Neuronal stem cell (in vitro differentiated cells): ENCODE results near the gene AGBL3.
"Not testable (repeated sequence)": the region's sequence is repeated elsewhere in the genome, so short reads cannot be mapped to it uniquely, and the experiment has no call there.

Experiments
- DNase-seq: peaks from one replicate; pipeline ENCODE4 v3.0.0-alpha.2; 2013; ENCODE audit warnings: low spot score
- H2AFZ ChIP-seq: one replicate; pipeline ENCODE4 v1.6.1; 2013; ENCODE audit warnings: mild to moderate bottlenecking, low read length, inconsistent platforms
- H2AK5ac ChIP-seq: 2 replicates; pipeline ENCODE4 v1.6.1; 2013; ENCODE audit warnings: low read depth, mild to moderate bottlenecking, inconsistent platforms, low read length, moderate library complexity, mixed read lengths
- H2BK120ac ChIP-seq: 2 replicates; pipeline ENCODE4 v1.6.1; 2013; ENCODE audit warnings: low read depth, mild to moderate bottlenecking, inconsistent platforms, low read length, moderate library complexity, mixed read lengths
- H2BK12ac ChIP-seq: one replicate; pipeline ENCODE4 v1.6.1; 2013; ENCODE audit warnings: low read length, inconsistent platforms
- H2BK15ac ChIP-seq: 2 replicates; pipeline ENCODE4 v1.6.1; 2013; ENCODE audit warnings: mild to moderate bottlenecking, low read length, inconsistent platforms, mixed read lengths
- H2BK5ac ChIP-seq: one replicate; pipeline ENCODE4 v1.6.1; 2013; ENCODE audit warnings: inconsistent platforms, mild to moderate bottlenecking, low read length, moderate library complexity
- H3K14ac ChIP-seq: one replicate; pipeline ENCODE4 v1.6.1; 2013; ENCODE audit warnings: low read length, inconsistent platforms
- H3K18ac ChIP-seq: 2 replicates; pipeline ENCODE4 v1.6.1; 2013; ENCODE audit warnings: low read length, inconsistent platforms
- H3K23ac ChIP-seq: 2 replicates; pipeline ENCODE4 v1.6.1; 2013; ENCODE audit warnings: low read depth, mild to moderate bottlenecking, mixed read lengths, low read length, inconsistent platforms; ENCODE audit not compliant: poor library complexity
- H3K27ac ChIP-seq: replicated peaks from 3 replicates; pipeline ENCODE4 v1.5.1; 2013; ENCODE audit warnings: low read length, inconsistent platforms
- H3K27me3 ChIP-seq, 3 experiments: 2 replicates each; pipeline ENCODE4 v1.6.1; 2013; ENCODE audit warnings: low read length in 3 of 3, mild to moderate bottlenecking in 2 of 3, inconsistent platforms in 1 of 3, low read depth in 1 of 3, mixed read lengths in 1 of 3, moderate library complexity in 1 of 3; ENCODE audit not compliant: control insufficient read depth in 3 of 3, insufficient read depth in 3 of 3
- H3K36me3 ChIP-seq, 2 donors: replicated peaks in 1 of 2; 2 replicates each; pipeline ENCODE4 v1.6.1; 2013; ENCODE audit warnings: low read length in 2 of 2; ENCODE audit not compliant: control insufficient read depth in 2 of 2, insufficient read depth in 2 of 2
- H3K4ac ChIP-seq: 2 replicates; pipeline ENCODE4 v1.6.1; 2013; ENCODE audit warnings: inconsistent platforms, mild to moderate bottlenecking, low read length, moderate library complexity
- H3K4me1 ChIP-seq, 2 donors: 1 replicate in 1 of 2; 2 replicates in 1 of 2; pipeline ENCODE4 v1.6.1; 2013; ENCODE audit warnings: low read length in 2 of 2, low read depth in 1 of 2; ENCODE audit not compliant: control insufficient read depth in 2 of 2, insufficient read depth in 1 of 2
- H3K4me2 ChIP-seq: one replicate; pipeline ENCODE4 v1.6.1; 2013; ENCODE audit warnings: mild to moderate bottlenecking, low read length, inconsistent platforms; ENCODE audit not compliant: insufficient read depth, poor library complexity, severe bottlenecking
- H3K4me3 ChIP-seq, 2 donors: 2 replicates each; pipeline ENCODE4 v1.5.1; 2013; ENCODE audit warnings: low read length in 2 of 2, mild to moderate bottlenecking in 2 of 2, inconsistent platforms in 1 of 2, moderate library complexity in 1 of 2
- H3K79me1 ChIP-seq: one replicate; pipeline ENCODE4 v1.6.1; 2013; ENCODE audit warnings: low read depth, mild to moderate bottlenecking, inconsistent platforms, low read length, moderate library complexity
- H3K9ac ChIP-seq: one replicate; pipeline ENCODE4 v1.6.1; 2013; ENCODE audit warnings: mild to moderate bottlenecking, low read depth, low read length, inconsistent platforms; ENCODE audit not compliant: poor library complexity
- H3K9me3 ChIP-seq, 2 donors: replicated peaks in 1 of 2; 2 replicates each; pipeline versions ENCODE3 to v1.6.1; 2013; ENCODE audit warnings: low read length in 2 of 2, mild to moderate bottlenecking in 2 of 2, inconsistent platforms in 1 of 2, low read depth in 1 of 2, mixed read lengths in 1 of 2, moderate library complexity in 1 of 2; ENCODE audit not compliant: control insufficient read depth in 2 of 2, insufficient read depth in 1 of 2
- H4K8ac ChIP-seq: one replicate; pipeline ENCODE4 v1.6.1; 2013; ENCODE audit warnings: low read depth, mild to moderate bottlenecking, inconsistent platforms, low read length, moderate library complexity
- H4K91ac ChIP-seq: one replicate; pipeline ENCODE4 v1.6.1; 2013; ENCODE audit warnings: low read length, low read depth, mild to moderate bottlenecking, inconsistent platforms; ENCODE audit not compliant: poor library complexity
- WGBS, 2 donors: extraction: QIAGEN DNeasy Blood & Tissue Kit; methylation state at CpG; one replicate each; pipeline ENCODE4 v1.1.7; 2013; ENCODE audit warnings: missing lambda C conversion rate in 2 of 2, mixed read lengths in 1 of 2; ENCODE audit not compliant: insufficient read length in 2 of 2, insufficient replicate concordance in 1 of 2; ENCODE audit errors: extremely low coverage in 2 of 2; 5-methylcytosine and 5-hydroxymethylcytosine counted together

The AGBL3 gene

DNA sequence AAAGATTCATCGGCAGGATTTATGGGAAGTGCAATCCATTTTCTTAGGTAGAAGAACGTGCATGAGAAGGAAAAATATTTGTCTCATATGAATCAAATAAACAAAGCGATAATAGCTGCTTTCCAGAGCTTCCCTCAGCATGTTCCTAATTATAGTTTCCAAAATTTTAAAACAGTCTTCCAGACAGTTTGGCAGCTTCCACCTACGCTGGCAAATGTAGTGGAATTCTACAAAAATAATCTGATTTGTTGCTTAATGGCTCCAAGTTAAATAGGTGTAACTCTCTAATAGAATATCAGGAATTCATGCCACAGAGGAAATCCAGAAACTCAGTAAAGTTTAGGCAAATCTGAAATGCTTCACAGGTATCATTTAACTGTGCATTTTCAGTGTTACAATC lies 23.3 kb upstream of the AGBL3 start:
- H3K4me3 ChIP-seq, result no peak overlapping the region
- H3K9me3 ChIP-seq, result no peaks in the 10 kb centered on the region
- no peak overlapping the region for H3K23ac ChIP-seq
- no peak overlapping the region for H2BK12ac ChIP-seq
- no peak overlapping the region for H3K27ac ChIP-seq
- H2BK120ac ChIP-seq, result no peak overlapping the region
- H2BK5ac ChIP-seq, result no peak overlapping the region
- no peaks in the 10 kb centered on the region for H3K27me3 ChIP-seq
- H2BK15ac ChIP-seq, result no peak overlapping the region
- no CpG with 5 or more reads among the region's 4 CpGs for WGBS, 2 donors
- no peak overlapping the region for H2AFZ ChIP-seq
- H4K91ac ChIP-seq, result no peak overlapping the region
- no peak for DNase-seq
- no peak overlapping the region for H2AK5ac ChIP-seq
- H3K18ac ChIP-seq, result no peak overlapping the region
- H3K4me1 ChIP-seq, result no peaks in the 10 kb centered on the region
- peaks cover 31 to 89% of the 10 kb centered on the region in 2 donors for H3K36me3 ChIP-seq
- no peak overlapping the region for H3K14ac ChIP-seq
- H3K4ac ChIP-seq, result no peak overlapping the region
- no peak overlapping the region for H3K9ac ChIP-seq
- no peaks in the 10 kb centered on the region for H3K79me1 ChIP-seq
- no peak overlapping the region for H4K8ac ChIP-seq
- H3K4me2 ChIP-seq, result no peak overlapping the region

DNA sequence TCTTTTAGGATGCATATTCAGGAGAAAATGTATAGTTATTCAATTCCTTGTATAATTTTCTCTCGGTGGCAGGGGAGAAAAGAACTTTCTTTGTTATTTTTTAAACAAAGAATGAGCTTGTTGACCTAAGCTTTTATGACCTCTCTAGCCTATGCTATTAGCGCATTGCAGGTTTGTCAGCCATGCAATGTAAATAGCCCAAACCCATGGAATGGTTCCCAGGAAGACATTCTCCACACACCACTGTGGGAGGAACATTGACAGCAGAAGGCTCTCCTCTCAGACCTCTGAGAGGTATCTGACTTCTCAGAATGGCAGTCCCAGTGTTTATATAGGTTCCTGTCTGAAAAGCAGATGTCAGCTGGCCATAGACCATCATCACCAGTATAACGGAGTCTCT lies 19.6 kb upstream of the AGBL3 start:
- no peak overlapping the region for H3K14ac ChIP-seq
- no peak for DNase-seq
- H3K4me2 ChIP-seq, result no peak overlapping the region
- no peak overlapping the region for H3K23ac ChIP-seq
- H3K18ac ChIP-seq, result no peak overlapping the region
- no peak overlapping the region for H3K4ac ChIP-seq
- peaks cover 20 to 68% of the 10 kb centered on the region in 2 donors for H3K36me3 ChIP-seq
- H4K91ac ChIP-seq, result no peak overlapping the region
- H3K9me3 ChIP-seq, result no peaks in the 10 kb centered on the region
- no peaks in the 10 kb centered on the region for H3K4me1 ChIP-seq
- no peak overlapping the region for H2BK12ac ChIP-seq
- H2AK5ac ChIP-seq, result no peak overlapping the region
- no peak overlapping the region for H3K9ac ChIP-seq
- no peak overlapping the region for H2BK15ac ChIP-seq
- H2BK120ac ChIP-seq, result no peak overlapping the region
- no peaks in the 10 kb centered on the region for H3K79me1 ChIP-seq
- no peak overlapping the region for H2AFZ ChIP-seq
- H3K4me3 ChIP-seq, result no peak overlapping the region
- no peak overlapping the region for H3K27ac ChIP-seq
- no CpG with 5 or more reads among the region's 3 CpGs for WGBS, 2 donors
- H2BK5ac ChIP-seq, result no peak overlapping the region
- no peak overlapping the region for H4K8ac ChIP-seq
- H3K27me3 ChIP-seq, result no peaks in the 10 kb centered on the region

DNA sequence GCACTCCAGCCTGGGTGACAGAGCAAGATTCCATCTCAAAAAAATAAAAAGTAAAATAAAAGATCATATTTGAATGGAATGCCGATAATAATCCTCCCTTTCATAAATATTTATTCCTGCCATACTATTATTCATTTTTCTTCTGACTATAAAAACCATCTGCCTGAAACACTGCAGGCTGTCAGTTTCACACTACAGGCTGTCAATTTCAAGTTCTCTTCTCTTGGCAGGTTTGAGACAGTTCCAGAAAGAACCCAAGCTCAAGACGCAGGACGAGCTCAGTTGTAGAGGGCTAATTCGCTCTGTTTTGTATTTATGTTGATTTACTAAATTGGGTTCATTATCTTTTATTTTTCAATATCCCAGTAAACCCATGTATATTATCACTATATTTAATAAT lies 18.2 kb upstream of the AGBL3 start:
- Histone ChIP-seq H3K79me1 (no peaks in the 10 kb centered on the region), H3K4ac (no peak overlapping the region), H2AK5ac (no peak overlapping the region), H3K23ac (no peak overlapping the region), H3K9me3 (no peaks in the 10 kb centered on the region), H3K4me3 (no peak overlapping the region), H3K27me3 (no peaks in the 10 kb centered on the region), H2BK5ac (no peak overlapping the region), H2AFZ (no peak overlapping the region), H3K4me2 (no peak overlapping the region), H3K4me1 (no peaks in the 10 kb centered on the region), H3K14ac (no peak overlapping the region), H3K27ac (no peak overlapping the region), H3K18ac (no peak overlapping the region), H3K9ac (no peak overlapping the region), H2BK12ac (no peak overlapping the region), H2BK120ac (no peak overlapping the region), H3K36me3 (peaks cover 20 to 54% of the 10 kb centered on the region in 2 donors), H4K8ac (no peak overlapping the region), H4K91ac (no peak overlapping the region), H2BK15ac (no peak overlapping the region)
- WGBS, 2 donors, result no CpG with 5 or more reads among the region's 4 CpGs
- DNase-seq, result no peak

DNA sequence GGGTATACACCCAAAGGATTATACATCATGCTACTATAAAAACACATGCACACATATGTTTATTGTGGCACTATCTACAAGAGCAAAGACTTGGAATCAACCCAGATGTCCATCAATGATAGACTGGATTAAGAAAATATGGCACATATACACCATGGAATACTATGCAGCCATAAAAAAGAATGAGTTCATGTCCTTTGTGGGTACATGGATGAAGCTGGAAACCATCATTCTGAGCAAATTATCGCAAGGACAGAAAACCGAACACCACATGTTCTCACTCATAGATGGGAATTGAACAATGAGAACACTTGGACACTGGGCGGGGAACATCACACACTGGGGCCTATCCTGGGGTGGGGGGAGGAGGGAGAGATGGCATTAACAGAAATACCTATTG lies 4.7 kb upstream of the AGBL3 start:
- not testable (repeated sequence) for H3K4ac ChIP-seq, H4K8ac ChIP-seq, H2AFZ ChIP-seq, DNase-seq, H3K18ac ChIP-seq, H4K91ac ChIP-seq, H2AK5ac ChIP-seq, H2BK12ac ChIP-seq, H3K4me3 ChIP-seq, H3K27ac ChIP-seq, H3K4me1 ChIP-seq, H3K9me3 ChIP-seq, H3K79me1 ChIP-seq, H2BK15ac ChIP-seq, H3K14ac ChIP-seq, H2BK120ac ChIP-seq, H3K36me3 ChIP-seq, H3K27me3 ChIP-seq, H2BK5ac ChIP-seq, H3K9ac ChIP-seq, H3K4me2 ChIP-seq, H3K23ac ChIP-seq
- WGBS, 2 donors, result no CpG with 5 or more reads among the region's 3 CpGs
